ENCODE measurements around the gene VARS1. TPM values are rescaled to one million over a fixed set of nuclear protein-coding genes. Genes with fewer than 3 reads are reported as not detected.
A peak's percentile ranks its signal among the peaks of the same experiment; 100 is the strongest.
"Not testable (repeated sequence)": the region's sequence is repeated elsewhere in the genome, so short reads cannot be mapped to it uniquely, and the experiment has no call there.

VARS1 gene
- total and polyA plus RNA-seq, 2 of the 4 experiments (the other 2 are of a cell fraction), result 41.2 to 42.0 TPM

DNA sequence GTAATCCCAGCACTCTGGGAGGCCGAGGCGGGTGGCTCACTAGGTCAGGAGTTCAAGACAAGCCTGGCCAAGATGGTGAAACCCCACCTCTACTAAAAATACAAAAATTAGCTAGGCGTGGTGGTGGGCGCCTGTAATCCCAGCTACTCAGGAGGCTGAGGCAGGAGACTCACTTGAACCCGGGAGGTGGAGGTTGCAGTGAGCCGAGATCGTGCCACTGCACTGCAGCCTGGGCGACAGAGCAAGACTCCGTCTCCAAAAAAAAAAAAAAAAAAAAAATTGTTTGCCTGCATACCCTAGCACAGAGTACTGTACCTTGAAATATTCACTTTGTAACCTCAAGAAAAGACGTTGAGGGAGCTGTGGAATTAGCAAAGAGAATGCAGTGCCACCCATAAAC is 24.8 kb upstream of the VARS1 start:
- H3K27me3 ChIP-seq (ENCODE audit: control insufficient read depth, insufficient read depth, low read length); H3K27ac ChIP-seq (ENCODE audit: insufficient read depth, low read length); H4K8ac ChIP-seq (ENCODE audit: low read depth in 2 of 2, low read length in 2 of 2); dilution Hi-C loops (cut with HindIII; ENCODE audit: low sequenced_read_pairs, unreplicated experiment); H4K91ac ChIP-seq (ENCODE audit: insufficient read depth, low read depth, low read length); H3K9ac ChIP-seq (ENCODE audit: low read depth, low read length); H2AK9ac ChIP-seq (replicated peaks; ENCODE audit: low read depth, low read length, poor library complexity); in situ Hi-C loops (cut with MboI; ENCODE audit: low sequenced_read_pairs); H3K4me1 ChIP-seq (ENCODE audit: control insufficient read depth, insufficient read depth, low read length); ATAC-seq (ENCODE audit: low read depth); H3K9me1 ChIP-seq (ENCODE audit: insufficient read depth, low read length); H2BK15ac ChIP-seq (ENCODE audit: low read depth, low read length); H3K18ac ChIP-seq (ENCODE audit: low read depth, low read length); intact Hi-C loops (cut with micrococcal nuclease); H3K9me3 ChIP-seq (ENCODE audit: control insufficient read depth, insufficient read depth, low read length); CTCF ChIA-PET; H2AFZ ChIP-seq (replicated peaks; ENCODE audit: low read length, poor library complexity); H3K4me3 ChIP-seq (ENCODE audit: insufficient read depth, low read depth, low read length); H3K4ac ChIP-seq (ENCODE audit: low read depth, low read length); H2BK5ac ChIP-seq (ENCODE audit: low read depth, low read length, poor library complexity, severe bottlenecking); DNase-seq; H3K56ac ChIP-seq (ENCODE audit: extremely low read depth, insufficient read depth, low read length); H2BK120ac ChIP-seq (ENCODE audit: low read depth, low read length); H2AK5ac ChIP-seq (ENCODE audit: low read depth, low read length); POLR2A ChIA-PET (ENCODE audit: unreplicated experiment); H4K5ac ChIP-seq (ENCODE audit: low read depth, low read length); BruUV-seq (replicated peaks); H3K4me2 ChIP-seq (ENCODE audit: low read depth, low read length); H3K36me3 ChIP-seq (ENCODE audit: control insufficient read depth, insufficient read depth, low read length); H2BK20ac ChIP-seq (ENCODE audit: low read depth, low read length); H4K20me1 ChIP-seq (ENCODE audit: insufficient read depth, low read length): not testable (repeated sequence)
- 0 out of 2 replicates have a peak overlapping the region, but pooled peaks have one; percentile 51 for H3K14ac ChIP-seq (replicated peaks; ENCODE audit: low read depth, low read length)
- H3K23ac ChIP-seq (ENCODE audit: low read depth, low read length), result peak overlapping the region; percentile 59; the same call in 1 of the 2 replicates
- peaks cover 10 to 47% of the 10 kb centered on the region in 2 experiments for H3K79me1 ChIP-seq (ENCODE audit: low read depth in 1 of 2, low read length in 2 of 2)
- WGBS, 2 experiments (ENCODE audit: extremely low coverage in 2 of 2, insufficient read length in 1 of 2), result 80% methylated on average over 2 of the region's 10 CpGs; no CpG with 5 or more reads in 1 of the 2 experiments

Measured in IMR-90 (cell line).